ENCODE results near the gene TFDP1. TPM values are rescaled to one million over a fixed set of nuclear protein-coding genes. Genes with fewer than 3 reads are reported as not detected.

Gene TFDP1
- polyA plus RNA-seq, 1 of the 3 experiments (the other 2 are of a cell fraction): 76.7 TPM

GRCh38 chr13:113671066-113672001, 86.8 kb downstream of the TFDP1 start:
- Histone ChIP-seq H3K27me3 (ENCODE audit: insufficient read depth) (no peaks in the 10 kb centered on the region), H3K4me2 (no peak overlapping the region), H3K27ac (ENCODE audit: low read depth in 2 of 2, low read length in 1 of 2) (no peak overlapping the region), H3K4me1 (ENCODE audit: control insufficient read depth in 1 of 2, insufficient read depth in 2 of 2, low read depth in 1 of 2, low read length in 1 of 2) (no peaks in the 10 kb centered on the region), H2AFZ (ENCODE audit: low read depth) (no peak overlapping the region), H3K9me2 (no peaks in the 10 kb centered on the region), H4K20me1 (ENCODE audit: insufficient read depth) (no peaks in the 10 kb centered on the region), H3K9me3 (no peaks in the 10 kb centered on the region), H3K79me2 (ENCODE audit: insufficient read depth) (no peaks in the 10 kb centered on the region), H3K4me3 (ENCODE audit: low read depth in 2 of 2, low read length in 1 of 2) (no peak overlapping the region), H3K9ac (no peak overlapping the region), H3K36me3 (replicated peaks in 1 of 2; ENCODE audit: control insufficient read depth in 1 of 2, insufficient read depth in 2 of 2, low read length in 1 of 2) (no peaks in the 10 kb centered on the region), H3F3A (replicated peaks; ENCODE audit: insufficient read depth) (peaks cover 2% of the 10 kb centered on the region)
- POLR2A ChIA-PET: interaction anchor here (0.8 kb wide), 1 partner anchor 52 kb away, joined by 3 read pairs; no protein-coding TSS in a partner anchor
- no peak for DNase-seq
- CTCF ChIA-PET: interaction anchor here (0.9 to 1.5 kb wide), 2 partner anchors 53 to 439 kb away, joined by 5 to 7 read pairs; no protein-coding TSS in a partner anchor
- 91% methylated on average over 45 of the region's 54 CpGs for WGBS (ENCODE audit: low lambda C conversion rate)
- TF ChIP-seq JUND (IDR thresholded peaks at IDR 0.05): no peak
- TF ChIP-seq TEAD4 (IDR thresholded peaks at IDR 0.05; ENCODE audit: borderline replicate concordance, insufficient read depth): no peak
- no peak for TF ChIP-seq FOXM1 (IDR thresholded peaks at IDR 0.05; ENCODE audit: low read depth)
- TF ChIP-seq RAD21 (IDR thresholded peaks at IDR 0.05; ENCODE audit: low read length): no peak
- no peak for TF ChIP-seq RXRA (IDR thresholded peaks at IDR 0.05; ENCODE audit: borderline replicate concordance, low read depth)
- TF ChIP-seq MXI1 (IDR thresholded peaks at IDR 0.05; ENCODE audit: low read depth, low read length): no peak
- no peak for TF ChIP-seq SMC3 (IDR thresholded peaks at IDR 0.05; ENCODE audit: low read depth, low read length)
- TF ChIP-seq NRF1 (IDR thresholded peaks at IDR 0.05; ENCODE audit: low read depth, low read length): no peak
- no peak for TF ChIP-seq GABPA (IDR thresholded peaks at IDR 0.05; ENCODE audit: low read depth)
- TF ChIP-seq USF2 (IDR thresholded peaks at IDR 0.05; ENCODE audit: borderline replicate concordance, low read depth, low read length): no peak

GRCh38 chr13:113672002-113672651, 87.6 kb downstream of the TFDP1 start:
- no peak overlapping the region for H3K4me2 ChIP-seq
- WGBS (ENCODE audit: low lambda C conversion rate): 82% methylated on average over 14 of the region's 18 CpGs
- CTCF ChIA-PET: no interaction called here
- H3K4me3 ChIP-seq (ENCODE audit: low read depth in 2 of 2, low read length in 1 of 2): no peak overlapping the region
- H3K27ac ChIP-seq (ENCODE audit: low read depth in 2 of 2, low read length in 1 of 2): no peak overlapping the region
- H3K9me3 ChIP-seq: no peaks in the 10 kb centered on the region
- H3K79me2 ChIP-seq (ENCODE audit: insufficient read depth): no peaks in the 10 kb centered on the region
- H3K9ac ChIP-seq: no peak overlapping the region
- POLR2A ChIA-PET: no interaction called here
- DNase-seq: no peak
- H2AFZ ChIP-seq (ENCODE audit: low read depth): no peak overlapping the region
- no peaks in the 10 kb centered on the region for H4K20me1 ChIP-seq (ENCODE audit: insufficient read depth)
- H3K4me1 ChIP-seq (ENCODE audit: control insufficient read depth in 1 of 2, insufficient read depth in 2 of 2, low read depth in 1 of 2, low read length in 1 of 2): no peaks in the 10 kb centered on the region
- H3K27me3 ChIP-seq (ENCODE audit: insufficient read depth): no peaks in the 10 kb centered on the region
- no peaks in the 10 kb centered on the region for H3K36me3 ChIP-seq (replicated peaks in 1 of 2; ENCODE audit: control insufficient read depth in 1 of 2, insufficient read depth in 2 of 2, low read length in 1 of 2)
- H3K9me2 ChIP-seq: no peaks in the 10 kb centered on the region
- H3F3A ChIP-seq (replicated peaks; ENCODE audit: insufficient read depth): no peaks in the 10 kb centered on the region
- no peak for TF ChIP-seq TAF1 (IDR thresholded peaks at IDR 0.05; ENCODE audit: borderline replicate concordance, low read depth, low read length)
- TF ChIP-seq POLR2AphosphoS5 (IDR thresholded peaks at IDR 0.05; ENCODE audit: low read depth, low read length): no peak
- no peak for TF ChIP-seq REST (IDR thresholded peaks at IDR 0.05; ENCODE audit: low read depth, low read length)
- TF ChIP-seq USF1 (IDR thresholded peaks at IDR 0.05; ENCODE audit: borderline replicate concordance, low read depth): no peak
- no peak for TF ChIP-seq GABPA (IDR thresholded peaks at IDR 0.05; ENCODE audit: low read depth)
- no peak for TF ChIP-seq MXI1 (IDR thresholded peaks at IDR 0.05; ENCODE audit: low read depth, low read length)
- TF ChIP-seq MAX (IDR thresholded peaks at IDR 0.05; ENCODE audit: low read depth): no peak
- no peak for TF ChIP-seq RXRA (IDR thresholded peaks at IDR 0.05; ENCODE audit: borderline replicate concordance, low read depth)
- no peak for TF ChIP-seq ZBTB33 (IDR thresholded peaks at IDR 0.05; ENCODE audit: borderline replicate concordance, low read depth)
- TF ChIP-seq CHD2 (IDR thresholded peaks at IDR 0.05; ENCODE audit: low read length, partially characterized antibody): no peak
- TF ChIP-seq TCF12 (IDR thresholded peaks at IDR 0.05): no peak

All from SK-N-SH (cell line).